HepG2 (cell line): ENCODE data around the gene TMEM63B. TPM values are rescaled to one million over a fixed set of nuclear protein-coding genes. Genes with fewer than 3 reads are reported as not detected.

Experiments
- CBX2 ChIP-seq, 2 experiments: fragments of 200-600 bp in 1 of 2; sonication (generic); formaldehyde crosslinking in 1 of 2; IDR thresholded peaks; 2 replicates each; pipeline versions ENCODE4 v1.7.0 to v1.8.1; 2018 to 2022; ENCODE audit warnings: low read depth in 2 of 2, low read length in 1 of 2, mild to moderate bottlenecking in 1 of 2, missing genetic modification reagents in 1 of 2
- CEBPB ChIP-seq: IDR thresholded peaks from 2 replicates; pipeline ENCODE4 v1.6.1; 2011; ENCODE audit warnings: low read depth, low read length, improper control_type of control experiment, borderline replicate concordance
- CEBPG ChIP-seq: IDR thresholded peaks from 2 replicates; pipeline ENCODE4 v1.6.1; 2016
- HDAC6 ChIP-seq: fragments of 200-600 bp; sonication (generic); IDR thresholded peaks from 2 replicates; pipeline ENCODE4 v1.7.0; 2017; ENCODE audit warnings: mild to moderate bottlenecking, antibody characterized with exemption, low read length, low read depth
- HHEX ChIP-seq: IDR thresholded peaks from 2 replicates; pipeline ENCODE4 v1.6.1; 2016; ENCODE audit warnings: control low read depth
- HMG20B ChIP-seq: conservative IDR thresholded peaks from 2 replicates; pipeline ENCODE4 v1.6.1; 2016; ENCODE audit warnings: missing genetic modification reagents, missing compliant biosample characterization
- HNRNPL ChIP-seq: fragments of 200-400 bp; formaldehyde crosslinking; IDR thresholded peaks from 2 replicates; pipeline ENCODE4 v1.6.1; 2017; ENCODE audit warnings: mild to moderate bottlenecking, low read depth, low read length
- KAT8 ChIP-seq: IDR thresholded peaks from 2 replicates; pipeline ENCODE4 v1.6.1; 2016; ENCODE audit warnings: missing genetic modification reagents, missing compliant biosample characterization
- KLF15 ChIP-seq: sonication (generic); formaldehyde crosslinking; IDR thresholded peaks from 2 replicates; pipeline ENCODE4 v1.8.1; 2023; ENCODE audit warnings: borderline replicate concordance, mild to moderate bottlenecking, inconsistent platforms, missing genetic modification reagents, mixed read lengths
- MED13 ChIP-seq: sonication (generic); formaldehyde crosslinking; IDR thresholded peaks from 2 replicates; pipeline ENCODE4 v1.5.0; 2020; ENCODE audit warnings: missing genetic modification reagents
- NFRKB ChIP-seq: fragments of 450-650 bp; IDR thresholded peaks from 2 replicates; pipeline ENCODE4 v1.6.1; 2017
- ONECUT2 ChIP-seq: sonication (generic); formaldehyde crosslinking; IDR thresholded peaks from 2 replicates; pipeline ENCODE4 v1.4.0; 2020; ENCODE audit warnings: missing genetic modification reagents
- PAWR ChIP-seq: sonication (generic); formaldehyde crosslinking; IDR thresholded peaks from 2 replicates; pipeline ENCODE4 v1.4.0; 2020; ENCODE audit warnings: missing genetic modification reagents, mild to moderate bottlenecking, borderline replicate concordance
- PITX1 ChIP-seq: sonication (generic); formaldehyde crosslinking; IDR thresholded peaks from 2 replicates; pipeline ENCODE4 v1.5.1; 2020; ENCODE audit warnings: mild to moderate bottlenecking, missing genetic modification reagents
- PPARG ChIP-seq: conservative IDR thresholded peaks from 2 replicates; pipeline ENCODE4 v1.6.1; 2016; ENCODE audit warnings: missing biosample characterization, missing genetic modification reagents
- SALL2 ChIP-seq: sonication (generic); formaldehyde crosslinking; IDR thresholded peaks from 2 replicates; pipeline ENCODE4 v1.8.1; 2023; ENCODE audit warnings: mild to moderate bottlenecking, missing genetic modification reagents, inconsistent platforms
- SP4 ChIP-seq: sonication (generic); formaldehyde crosslinking; IDR thresholded peaks from 2 replicates; pipeline ENCODE4 v1.8.1; 2023; ENCODE audit warnings: mild to moderate bottlenecking, missing genetic modification reagents
- SP5 ChIP-seq: IDR thresholded peaks from 2 replicates; pipeline ENCODE4 v1.6.1; 2016; ENCODE audit warnings: low read depth, borderline replicate concordance
- ZKSCAN8 ChIP-seq: IDR thresholded peaks from 2 replicates; pipeline ENCODE4 v1.6.1; 2016; ENCODE audit warnings: borderline replicate concordance, missing genetic modification reagents, missing compliant biosample characterization
- ZNF263 ChIP-seq: sonication (generic); formaldehyde crosslinking; IDR thresholded peaks from 2 replicates; pipeline ENCODE4 v1.4.0; 2020; ENCODE audit warnings: missing genetic modification reagents
- ZNF264 ChIP-seq: sonication (generic); formaldehyde crosslinking; IDR thresholded peaks from 2 replicates; pipeline ENCODE4 v1.4.0; 2020; ENCODE audit warnings: missing genetic modification reagents
- ZNF292 ChIP-seq: sonication (generic); formaldehyde crosslinking; IDR thresholded peaks from 2 replicates; pipeline ENCODE4 v1.8.1; 2022; ENCODE audit warnings: mild to moderate bottlenecking, low read depth, missing genetic modification reagents, borderline replicate concordance
- ZNF44 ChIP-seq: sonication (generic); formaldehyde crosslinking; IDR thresholded peaks from 2 replicates; pipeline ENCODE4 v1.5.1; 2020; ENCODE audit warnings: mild to moderate bottlenecking, missing genetic modification reagents
- polyA plus RNA-seq, 8 experiments: library from polyadenylated mRNA; depleted of rRNA in 3 of 8; stranded (reverse) in 7 of 8; unstranded in 1 of 8; fragments of >200 nt; fragmentation: Illumina TruSeq in 4 of 8; extraction: Trizol in 4 of 8; gene quantifications; 2 replicates each; pipeline versions ENCODE4 v1.2.1 to v1.2.3, GENCODE V29; 2011 to 2016; ENCODE audit warnings: low read depth in 4 of 8, missing spikeins in 1 of 8, mixed read lengths in 1 of 8; ENCODE audit not compliant: insufficient read depth in 1 of 8
- total RNA-seq, 5 experiments: library from RNA; depleted of rRNA; stranded (reverse); fragments of >200 nt; fragmentation: Illumina TruSeq; extraction: Trizol; gene quantifications; 2 replicates each; pipeline ENCODE4 v1.2.3, GENCODE V29; 2016; ENCODE audit warnings: low read depth in 1 of 5
- TF ChIP-seq, protein P1 (sequence below): sonication (generic); formaldehyde crosslinking; IDR thresholded peaks from 2 replicates; pipeline ENCODE4 v1.4.0; 2020; ENCODE audit warnings: mild to moderate bottlenecking, missing genetic modification reagents
- TF ChIP-seq, protein P2 (sequence below): IDR thresholded peaks from 2 replicates; pipeline ENCODE4 v1.6.1; 2016
- TF ChIP-seq, protein P3 (sequence below): sonication (generic); formaldehyde crosslinking; IDR thresholded peaks from 2 replicates; pipeline ENCODE4 v1.4.0; 2020; ENCODE audit warnings: missing genetic modification reagents
- TF ChIP-seq, protein P4 (sequence below): sonication (generic); formaldehyde crosslinking; IDR thresholded peaks from 2 replicates; pipeline ENCODE4 v1.4.0; 2020; ENCODE audit warnings: low read depth, mild to moderate bottlenecking, missing genetic modification reagents

Gene TMEM63B
- total and polyA plus RNA-seq, 2 of the 13 experiments (the other 11 are each of a cell fraction or from before 2014, with no cell fraction given) = 27.4 to 75.8 TPM

DNA sequence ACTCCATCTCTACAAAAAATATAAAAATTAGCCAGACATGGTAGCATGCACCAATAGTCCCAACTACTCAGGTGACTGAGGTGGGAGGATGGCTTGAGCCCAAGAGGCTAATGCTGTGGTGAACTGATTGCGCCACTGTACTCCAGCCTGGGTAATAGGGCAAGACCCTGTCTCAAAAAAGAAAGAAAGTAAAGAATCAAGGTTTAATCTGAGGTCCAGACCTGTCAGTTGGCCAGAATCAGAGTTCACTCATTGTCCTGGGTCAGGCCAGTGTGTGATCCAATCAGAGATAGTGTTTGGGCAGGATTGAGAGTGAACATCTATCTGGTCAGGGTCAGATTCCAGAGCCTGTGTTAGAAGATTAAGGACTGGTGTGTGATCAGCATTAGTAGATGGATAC is 15.5 kb downstream of the TMEM63B start (continued):
- no peak for TF ChIP-seq SP5 (CRISPR knock-in tag)
- TF ChIP-seq, protein P1, sequence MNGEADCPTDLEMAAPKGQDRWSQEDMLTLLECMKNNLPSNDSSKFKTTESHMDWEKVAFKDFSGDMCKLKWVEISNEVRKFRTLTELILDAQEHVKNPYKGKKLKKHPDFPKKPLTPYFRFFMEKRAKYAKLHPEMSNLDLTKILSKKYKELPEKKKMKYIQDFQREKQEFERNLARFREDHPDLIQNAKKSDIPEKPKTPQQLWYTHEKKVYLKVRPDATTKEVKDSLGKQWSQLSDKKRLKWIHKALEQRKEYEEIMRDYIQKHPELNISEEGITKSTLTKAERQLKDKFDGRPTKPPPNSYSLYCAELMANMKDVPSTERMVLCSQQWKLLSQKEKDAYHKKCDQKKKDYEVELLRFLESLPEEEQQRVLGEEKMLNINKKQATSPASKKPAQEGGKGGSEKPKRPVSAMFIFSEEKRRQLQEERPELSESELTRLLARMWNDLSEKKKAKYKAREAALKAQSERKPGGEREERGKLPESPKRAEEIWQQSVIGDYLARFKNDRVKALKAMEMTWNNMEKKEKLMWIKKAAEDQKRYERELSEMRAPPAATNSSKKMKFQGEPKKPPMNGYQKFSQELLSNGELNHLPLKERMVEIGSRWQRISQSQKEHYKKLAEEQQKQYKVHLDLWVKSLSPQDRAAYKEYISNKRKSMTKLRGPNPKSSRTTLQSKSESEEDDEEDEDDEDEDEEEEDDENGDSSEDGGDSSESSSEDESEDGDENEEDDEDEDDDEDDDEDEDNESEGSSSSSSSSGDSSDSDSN (CRISPR knock-in tag) = peak; percentile 18; the same call in 1 of the 2 replicates
- no peak for TF ChIP-seq PAWR (CRISPR knock-in tag)
- TF ChIP-seq, protein P2, sequence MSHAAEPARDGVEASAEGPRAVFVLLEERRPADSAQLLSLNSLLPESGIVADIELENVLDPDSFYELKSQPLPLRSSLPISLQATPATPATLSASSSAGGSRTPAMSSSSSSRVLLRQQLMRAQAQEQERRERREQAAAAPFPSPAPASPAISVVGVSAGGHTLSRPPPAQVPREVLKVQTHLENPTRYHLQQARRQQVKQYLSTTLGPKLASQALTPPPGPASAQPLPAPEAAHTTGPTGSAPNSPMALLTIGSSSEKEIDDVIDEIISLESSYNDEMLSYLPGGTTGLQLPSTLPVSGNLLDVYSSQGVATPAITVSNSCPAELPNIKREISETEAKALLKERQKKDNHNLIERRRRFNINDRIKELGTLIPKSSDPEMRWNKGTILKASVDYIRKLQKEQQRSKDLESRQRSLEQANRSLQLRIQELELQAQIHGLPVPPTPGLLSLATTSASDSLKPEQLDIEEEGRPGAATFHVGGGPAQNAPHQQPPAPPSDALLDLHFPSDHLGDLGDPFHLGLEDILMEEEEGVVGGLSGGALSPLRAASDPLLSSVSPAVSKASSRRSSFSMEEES (CRISPR knock-in tag) = no peak
- no peak for TF ChIP-seq ZKSCAN8 (CRISPR knock-in tag)
- TF ChIP-seq ZNF292 (CRISPR knock-in tag) = peak; percentile 45; the same call in 1 of the 2 replicates
- TF ChIP-seq CBX2 (IDR thresholded peaks at IDR 0.05; ENCODE audit: low read depth, low read length) = no peak
- TF ChIP-seq CBX2 (CRISPR knock-in tag; IDR thresholded peaks at IDR 0.05; ENCODE audit: low read depth) = no peak
- TF ChIP-seq, protein P3, sequence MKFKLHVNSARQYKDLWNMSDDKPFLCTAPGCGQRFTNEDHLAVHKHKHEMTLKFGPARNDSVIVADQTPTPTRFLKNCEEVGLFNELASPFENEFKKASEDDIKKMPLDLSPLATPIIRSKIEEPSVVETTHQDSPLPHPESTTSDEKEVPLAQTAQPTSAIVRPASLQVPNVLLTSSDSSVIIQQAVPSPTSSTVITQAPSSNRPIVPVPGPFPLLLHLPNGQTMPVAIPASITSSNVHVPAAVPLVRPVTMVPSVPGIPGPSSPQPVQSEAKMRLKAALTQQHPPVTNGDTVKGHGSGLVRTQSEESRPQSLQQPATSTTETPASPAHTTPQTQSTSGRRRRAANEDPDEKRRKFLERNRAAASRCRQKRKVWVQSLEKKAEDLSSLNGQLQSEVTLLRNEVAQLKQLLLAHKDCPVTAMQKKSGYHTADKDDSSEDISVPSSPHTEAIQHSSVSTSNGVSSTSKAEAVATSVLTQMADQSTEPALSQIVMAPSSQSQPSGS (CRISPR knock-in tag) = no peak
- 0 out of 2 replicates have a peak, but pooled peaks have one; percentile 3 for TF ChIP-seq ONECUT2 (CRISPR knock-in tag)
- peak; percentile 93; the same call in 1 of the 2 replicates for TF ChIP-seq ZNF44 (CRISPR knock-in tag)
- peak; percentile 49; the same call in 1 of the 2 replicates for TF ChIP-seq PPARG (CRISPR knock-in tag)
- no peak for TF ChIP-seq KAT8 (CRISPR knock-in tag)
- no peak for TF ChIP-seq HNRNPL
- no peak for TF ChIP-seq ZNF263 (CRISPR knock-in tag)
- TF ChIP-seq HMG20B = no peak
- no peak for TF ChIP-seq SP4
- no peak for TF ChIP-seq KLF15 (CRISPR knock-in tag)
- TF ChIP-seq NFRKB = no peak
- no peak for TF ChIP-seq MED13 (CRISPR knock-in tag)
- TF ChIP-seq SALL2 (CRISPR knock-in tag) = no peak
- TF ChIP-seq HHEX (CRISPR knock-in tag) = no peak
- peak; percentile 51; the same call in 1 of the 2 replicates for TF ChIP-seq PITX1 (CRISPR knock-in tag)
- peak; percentile 83 for TF ChIP-seq CEBPG
- TF ChIP-seq CEBPB = peak; percentile 80
- TF ChIP-seq, protein P4, sequence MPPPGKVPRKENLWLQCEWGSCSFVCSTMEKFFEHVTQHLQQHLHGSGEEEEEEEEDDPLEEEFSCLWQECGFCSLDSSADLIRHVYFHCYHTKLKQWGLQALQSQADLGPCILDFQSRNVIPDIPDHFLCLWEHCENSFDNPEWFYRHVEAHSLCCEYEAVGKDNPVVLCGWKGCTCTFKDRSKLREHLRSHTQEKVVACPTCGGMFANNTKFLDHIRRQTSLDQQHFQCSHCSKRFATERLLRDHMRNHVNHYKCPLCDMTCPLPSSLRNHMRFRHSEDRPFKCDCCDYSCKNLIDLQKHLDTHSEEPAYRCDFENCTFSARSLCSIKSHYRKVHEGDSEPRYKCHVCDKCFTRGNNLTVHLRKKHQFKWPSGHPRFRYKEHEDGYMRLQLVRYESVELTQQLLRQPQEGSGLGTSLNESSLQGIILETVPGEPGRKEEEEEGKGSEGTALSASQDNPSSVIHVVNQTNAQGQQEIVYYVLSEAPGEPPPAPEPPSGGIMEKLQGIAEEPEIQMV (CRISPR knock-in tag) = no peak
- no peak for TF ChIP-seq HDAC6
- TF ChIP-seq ZNF264 (CRISPR knock-in tag) = 0 out of 2 replicates have a peak, but pooled peaks have one; percentile 26
